Measurements from ENCODE around the gene GPR68.

GPR68 gene

DNA sequence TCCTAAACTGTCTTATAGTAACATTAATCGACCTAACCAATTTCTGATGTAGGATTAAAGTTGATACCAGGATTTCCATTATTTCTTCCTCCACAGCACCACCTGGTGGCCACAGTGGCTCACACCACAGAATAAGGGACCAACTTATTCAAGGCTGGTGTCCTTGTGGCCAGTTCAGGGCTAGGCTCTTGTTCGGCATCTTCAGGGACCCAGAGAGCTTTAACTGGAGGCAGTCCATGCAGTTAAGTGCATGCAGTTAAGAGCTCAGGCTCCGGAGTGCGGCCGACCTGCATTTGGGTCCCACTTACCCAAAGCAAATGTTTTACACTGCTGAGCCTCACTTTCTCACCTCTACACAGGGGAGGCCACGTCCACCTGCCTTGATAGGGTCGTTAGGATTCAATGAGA, 42.0 kb upstream of the GPR68 start:
- peaks cover 23% of the 10 kb centered on the region; the same call in 1 of the 2 replicates for H3K36me3 ChIP-seq (ENCODE audit: insufficient read depth, low read length)
- DNase-seq (ENCODE audit: low read depth, low spot score) = peak; percentile 24
- no peak overlapping the region for H3K27ac ChIP-seq
- no peaks in the 10 kb centered on the region for H3K9me3 ChIP-seq (ENCODE audit: low read depth, low read length)
- no peak overlapping the region for H3K9ac ChIP-seq (ENCODE audit: insufficient read length)
- H3K4me3 ChIP-seq = no peak overlapping the region
- TF ChIP-seq EZH2 (IDR thresholded peaks at IDR 0.05) (no peak), FOXP2 (optimal IDR thresholded peaks at IDR 0.05; ENCODE audit: control extremely low read depth, extremely low read length, insufficient read depth) (no peak), POLR2AphosphoS5 (IDR thresholded peaks at IDR 0.05; ENCODE audit: borderline replicate concordance, low read depth, low read length) (no peak)

- H3K4me3 ChIP-seq = no peak overlapping the region
- H3K27ac ChIP-seq = no peak overlapping the region
- no peak overlapping the region for H3K9ac ChIP-seq (ENCODE audit: insufficient read length)
- peak; percentile 24 for DNase-seq (ENCODE audit: low read depth, low spot score)
- H3K9me3 ChIP-seq (ENCODE audit: low read depth, low read length) = no peaks in the 10 kb centered on the region
- TF ChIP-seq EZH2 (IDR thresholded peaks at IDR 0.05) = no peak
- no peak for TF ChIP-seq FOXP2 (optimal IDR thresholded peaks at IDR 0.05; ENCODE audit: control extremely low read depth, extremely low read length, insufficient read depth)
- TF ChIP-seq POLR2AphosphoS5 (IDR thresholded peaks at IDR 0.05; ENCODE audit: borderline replicate concordance, low read depth, low read length) = no peak; the same call in 1 of the 2 replicates
- peaks cover 23% of the 10 kb centered on the region; the same call in 1 of the 2 replicates for H3K36me3 ChIP-seq (ENCODE audit: insufficient read depth, low read length)
Measured at GRCh38 chr14:91284791-91285548, 40.5 kb upstream of the GPR68 start.

DNA sequence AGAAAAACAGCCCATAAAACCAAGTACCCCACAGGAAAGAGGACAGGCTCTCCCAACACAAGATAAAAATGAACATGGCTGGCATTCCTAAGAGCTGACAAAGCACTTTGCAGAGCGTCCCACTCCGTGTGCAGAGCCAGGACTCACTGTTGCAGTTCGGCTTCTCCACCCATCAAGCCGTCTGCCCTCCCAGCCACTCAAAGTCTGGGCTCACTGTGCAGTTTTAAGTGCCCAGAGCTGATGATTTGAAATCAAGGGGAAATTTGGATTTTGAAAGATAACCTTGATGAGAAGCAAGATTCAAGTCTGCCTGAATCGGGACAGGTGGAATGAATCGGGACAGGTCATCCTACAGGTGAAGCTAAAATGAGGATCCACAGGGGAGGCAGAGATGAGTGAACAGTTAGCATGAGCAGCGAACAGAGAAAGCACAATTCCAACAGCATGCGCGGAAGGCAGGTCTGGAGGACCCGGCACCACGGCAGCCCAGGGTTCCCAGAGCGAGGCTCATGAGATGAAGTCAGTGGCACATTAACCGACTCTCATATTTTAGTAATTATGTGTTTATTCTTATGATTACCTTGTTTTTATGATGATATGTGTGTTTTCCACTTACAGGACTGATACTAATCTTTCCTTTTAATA, 39.8 kb upstream of the GPR68 start:
- Histone ChIP-seq H3K9me3 (ENCODE audit: low read depth, low read length) (no peaks in the 10 kb centered on the region), H3K27ac (no peak overlapping the region), H3K4me3 (no peak overlapping the region; the same call in 1 of the 2 replicates), H3K9ac (ENCODE audit: insufficient read length) (no peak overlapping the region), H3K36me3 (ENCODE audit: insufficient read depth, low read length) (peaks cover 23% of the 10 kb centered on the region; the same call in 1 of the 2 replicates)
- TF ChIP-seq EZH2 (IDR thresholded peaks at IDR 0.05) (no peak), POLR2AphosphoS5 (IDR thresholded peaks at IDR 0.05; ENCODE audit: borderline replicate concordance, low read depth, low read length) (no peak), FOXP2 (optimal IDR thresholded peaks at IDR 0.05; ENCODE audit: control extremely low read depth, extremely low read length, insufficient read depth) (no peak)
- no peak for DNase-seq (ENCODE audit: low read depth, low spot score)

DNA sequence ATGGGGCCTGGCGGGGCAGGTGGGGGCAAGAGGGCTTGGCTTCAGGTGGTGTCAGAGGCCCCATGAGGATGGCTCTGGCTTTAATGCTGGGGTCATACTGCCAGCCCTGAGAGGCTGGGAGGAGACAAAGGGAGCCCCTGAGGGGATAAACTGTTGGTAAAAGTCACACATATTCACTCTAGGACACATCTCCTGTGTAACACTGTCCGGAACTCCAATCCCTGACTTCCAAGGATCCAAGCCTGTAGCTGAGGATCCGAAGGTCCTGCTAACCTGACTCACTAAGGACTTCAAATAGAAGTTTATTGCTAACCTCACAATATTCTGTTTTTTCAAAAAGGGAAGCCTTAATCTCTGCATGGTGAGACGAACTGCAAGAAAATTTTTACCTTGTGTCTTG, 39.2 kb upstream of the GPR68 start:
- Histone ChIP-seq H3K27ac (no peak overlapping the region), H3K4me3 (no peak overlapping the region), H3K36me3 (ENCODE audit: insufficient read depth, low read length) (peaks cover 23% of the 10 kb centered on the region; the same call in 1 of the 2 replicates), H3K9me3 (ENCODE audit: low read depth, low read length) (no peaks in the 10 kb centered on the region), H3K9ac (ENCODE audit: insufficient read length) (no peak overlapping the region)
- no peak for DNase-seq (ENCODE audit: low read depth, low spot score)
- TF ChIP-seq POLR2AphosphoS5 (IDR thresholded peaks at IDR 0.05; ENCODE audit: borderline replicate concordance, low read depth, low read length) (no peak), FOXP2 (optimal IDR thresholded peaks at IDR 0.05; ENCODE audit: control extremely low read depth, extremely low read length, insufficient read depth) (no peak), EZH2 (IDR thresholded peaks at IDR 0.05) (no peak)

DNA sequence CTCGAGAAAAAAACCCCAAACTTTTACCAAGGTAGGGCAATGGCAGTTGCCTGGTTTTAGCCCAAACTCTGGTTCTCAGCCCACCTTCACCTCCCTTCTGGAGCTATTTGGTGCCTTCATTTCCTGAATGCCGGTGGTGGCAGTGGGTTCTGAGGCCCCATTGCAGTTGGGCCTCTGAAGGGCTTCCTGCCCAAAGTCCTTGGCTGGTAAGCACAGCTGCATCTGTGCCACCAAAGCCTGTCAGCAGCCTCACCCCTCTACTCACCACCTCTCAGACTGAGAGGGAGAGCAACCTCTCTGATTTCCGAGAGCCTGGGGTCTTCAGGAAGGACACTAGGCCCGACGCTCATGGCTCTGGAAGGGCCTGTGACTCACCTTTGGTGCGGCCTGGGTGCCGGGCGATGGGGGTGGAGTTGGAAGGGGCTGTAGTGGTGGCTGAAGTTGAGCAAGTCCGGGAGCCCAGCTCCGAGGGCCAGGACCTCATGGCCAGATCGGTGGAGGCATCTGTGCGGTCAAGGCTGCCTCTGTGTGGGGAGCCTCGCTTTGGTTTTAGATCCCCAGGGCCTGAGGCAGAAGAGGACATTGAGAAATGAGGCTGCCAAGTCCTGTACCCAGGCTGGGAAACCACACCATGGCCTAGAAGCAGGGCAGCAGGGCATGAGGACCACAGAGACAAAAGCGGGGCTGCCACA, 38.6 kb upstream of the GPR68 start:
- Histone ChIP-seq H3K9me3 (ENCODE audit: low read depth, low read length) (no peaks in the 10 kb centered on the region), H3K9ac (ENCODE audit: insufficient read length) (no peak overlapping the region), H3K4me3 (no peak overlapping the region), H3K27ac (no peak overlapping the region), H3K36me3 (ENCODE audit: insufficient read depth, low read length) (peaks cover 26% of the 10 kb centered on the region; the same call in 1 of the 2 replicates)
- DNase-seq (ENCODE audit: low read depth, low spot score) = no peak
- TF ChIP-seq EZH2 (IDR thresholded peaks at IDR 0.05) (no peak), FOXP2 (optimal IDR thresholded peaks at IDR 0.05; ENCODE audit: control extremely low read depth, extremely low read length, insufficient read depth) (no peak), POLR2AphosphoS5 (IDR thresholded peaks at IDR 0.05; ENCODE audit: borderline replicate concordance, low read depth, low read length) (no peak)

DNA sequence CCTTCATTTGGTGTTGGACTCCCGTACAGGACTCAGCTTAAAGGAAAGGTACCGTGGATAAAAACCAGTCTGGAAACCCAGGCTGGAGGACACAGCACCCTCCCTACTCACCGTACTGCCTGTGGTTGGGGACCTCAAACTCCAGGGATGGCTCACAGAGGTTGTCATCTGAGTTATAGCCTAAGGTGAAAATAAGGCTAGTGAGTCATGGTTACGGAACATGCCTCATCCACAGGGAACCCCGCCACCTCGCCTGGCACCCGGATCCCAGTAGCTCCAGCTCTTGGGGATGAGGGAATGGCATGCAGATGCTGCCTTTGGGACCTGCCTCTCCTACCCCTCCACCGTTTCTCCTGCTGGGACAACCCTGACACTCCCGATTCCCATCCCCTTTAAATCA, 36.8 kb upstream of the GPR68 start:
- TF ChIP-seq EZH2 (IDR thresholded peaks at IDR 0.05) (no peak), POLR2AphosphoS5 (IDR thresholded peaks at IDR 0.05; ENCODE audit: borderline replicate concordance, low read depth, low read length) (no peak), FOXP2 (optimal IDR thresholded peaks at IDR 0.05; ENCODE audit: control extremely low read depth, extremely low read length, insufficient read depth) (no peak)
- H3K9me3 ChIP-seq (ENCODE audit: low read depth, low read length) = no peaks in the 10 kb centered on the region
- no peak overlapping the region for H3K27ac ChIP-seq
- H3K9ac ChIP-seq (ENCODE audit: insufficient read length) = no peak overlapping the region
- H3K36me3 ChIP-seq (ENCODE audit: insufficient read depth, low read length) = peaks cover 31% of the 10 kb centered on the region; the same call in 1 of the 2 replicates
- no peak for DNase-seq (ENCODE audit: low read depth, low spot score)
- H3K4me3 ChIP-seq = no peak overlapping the region

GRCh38 chr14:91280129-91280528, 35.6 kb upstream of the GPR68 start:
- Histone ChIP-seq H3K9me3 (ENCODE audit: low read depth, low read length) (no peaks in the 10 kb centered on the region), H3K36me3 (ENCODE audit: insufficient read depth, low read length) (peaks cover 24% of the 10 kb centered on the region; the same call in 1 of the 2 replicates), H3K4me3 (no peak overlapping the region), H3K27ac (no peak overlapping the region), H3K9ac (ENCODE audit: insufficient read length) (no peak overlapping the region)
- DNase-seq (ENCODE audit: low read depth, low spot score) = no peak
- no peak for TF ChIP-seq POLR2AphosphoS5 (IDR thresholded peaks at IDR 0.05; ENCODE audit: borderline replicate concordance, low read depth, low read length)
- TF ChIP-seq EZH2 (IDR thresholded peaks at IDR 0.05) = no peak
- TF ChIP-seq FOXP2 (optimal IDR thresholded peaks at IDR 0.05; ENCODE audit: control extremely low read depth, extremely low read length, insufficient read depth) = no peak

GRCh38 chr14:91279354-91279753, 34.9 kb upstream of the GPR68 start:
- peaks cover 24% of the 10 kb centered on the region; the same call in 1 of the 2 replicates for H3K36me3 ChIP-seq (ENCODE audit: insufficient read depth, low read length)

More at GRCh38 chr14:91279354-91279753, 34.9 kb upstream of the GPR68 start:
- TF ChIP-seq FOXP2 (optimal IDR thresholded peaks at IDR 0.05; ENCODE audit: control extremely low read depth, extremely low read length, insufficient read depth) (no peak), EZH2 (IDR thresholded peaks at IDR 0.05) (no peak), POLR2AphosphoS5 (IDR thresholded peaks at IDR 0.05; ENCODE audit: borderline replicate concordance, low read depth, low read length) (no peak)
- Histone ChIP-seq H3K9ac (ENCODE audit: insufficient read length) (no peak overlapping the region), H3K27ac (no peak overlapping the region), H3K9me3 (ENCODE audit: low read depth, low read length) (no peaks in the 10 kb centered on the region), H3K4me3 (no peak overlapping the region)
- no peak for DNase-seq (ENCODE audit: low read depth, low spot score)
